MM.1S (cell line): ENCODE measurements around the gene SPRED3.

Experiments
- DNase-seq: peaks from one replicate; pipeline ENCODE4 v3.0.0-alpha.2; 2015
- H2AFZ ChIP-seq: fragments of 300-600 bp; sonication (generic); 2 replicates; pipeline ENCODE4 v1.6.0; 2016; ENCODE audit warnings: antibody characterized with exemption, low read length
- H3F3A ChIP-seq: fragments of 300-600 bp; sonication (generic); 2 replicates; pipeline ENCODE4 v1.6.1; 2016; ENCODE audit warnings: mild to moderate bottlenecking, antibody characterized with exemption, low read length, moderate library complexity, mixed read lengths; ENCODE audit not compliant: insufficient read depth
- H3K27ac ChIP-seq: fragments of 300-600 bp; sonication (generic); 2 replicates; pipeline ENCODE4 v1.5.1; 2016; ENCODE audit warnings: mild to moderate bottlenecking, low read length
- H3K27me3 ChIP-seq: fragments of 300-600 bp; sonication (generic); replicated peaks from 2 replicates; pipeline ENCODE4 v1.6.0; 2016; ENCODE audit warnings: low read length; ENCODE audit not compliant: insufficient read depth
- H3K36me3 ChIP-seq: fragments of 300-600 bp; sonication (generic); replicated peaks from 2 replicates; pipeline ENCODE4 v1.6.1; 2016; ENCODE audit warnings: mild to moderate bottlenecking, low read length, mixed read lengths; ENCODE audit not compliant: insufficient read depth
- H3K4me1 ChIP-seq: fragments of 300-600 bp; sonication (generic); 2 replicates; pipeline ENCODE4 v1.6.1; 2016; ENCODE audit warnings: low read length, mixed read lengths
- H3K4me2 ChIP-seq: fragments of 300-600 bp; sonication (generic); 2 replicates; pipeline ENCODE4 v1.6.0; 2016; ENCODE audit warnings: low read depth, low read length
- H3K4me3 ChIP-seq: fragments of 300-600 bp; sonication (generic); 2 replicates; pipeline ENCODE4 v1.5.1; 2016; ENCODE audit warnings: low read length, mixed read lengths
- H3K79me2 ChIP-seq: fragments of 300-600 bp; sonication (generic); 2 replicates; pipeline ENCODE4 v1.6.1; 2016; ENCODE audit warnings: mixed run types, low read length, mixed read lengths
- H3K9ac ChIP-seq: fragments of 300-600 bp; sonication (generic); 2 replicates; pipeline ENCODE4 v1.6.1; 2016; ENCODE audit warnings: low read length, mixed read lengths
- H3K9me2 ChIP-seq: fragments of 300-600 bp; sonication (generic); replicated peaks from 2 replicates; pipeline ENCODE4 v1.6.1; 2016; ENCODE audit warnings: mild to moderate bottlenecking, low read length, mixed read lengths; ENCODE audit not compliant: insufficient read depth
- H3K9me3 ChIP-seq: fragments of 300-600 bp; sonication (generic); replicated peaks from 2 replicates; pipeline ENCODE4 v1.6.1; 2016; ENCODE audit warnings: mild to moderate bottlenecking, low read length, mixed read lengths; ENCODE audit not compliant: insufficient read depth
- H4K20me1 ChIP-seq: fragments of 300-600 bp; sonication (generic); 2 replicates; pipeline ENCODE4 v1.6.1; 2016; ENCODE audit warnings: mild to moderate bottlenecking, low read length, moderate library complexity, mixed read lengths; ENCODE audit not compliant: insufficient read depth
- CTCF ChIP-seq: fragments of 300-600 bp; sonication (generic); IDR thresholded peaks from 2 replicates; pipeline ENCODE4 v1.5.1; 2016; ENCODE audit warnings: antibody characterized with exemption, low read length, mixed read lengths
- EZH2 ChIP-seq: fragments of 300-600 bp; sonication (generic); optimal IDR thresholded peaks from 2 replicates; pipeline ENCODE3; 2017; ENCODE audit warnings: low read depth, mild to moderate bottlenecking, antibody characterized with exemption, low read length, mixed read lengths
- EZH2phosphoT487 ChIP-seq: fragments of 300-600 bp; sonication (generic); IDR thresholded peaks from 2 replicates; pipeline ENCODE4 v1.6.1; 2018; ENCODE audit warnings: antibody characterized with exemption, low read length

The SPRED3 gene

DNA sequence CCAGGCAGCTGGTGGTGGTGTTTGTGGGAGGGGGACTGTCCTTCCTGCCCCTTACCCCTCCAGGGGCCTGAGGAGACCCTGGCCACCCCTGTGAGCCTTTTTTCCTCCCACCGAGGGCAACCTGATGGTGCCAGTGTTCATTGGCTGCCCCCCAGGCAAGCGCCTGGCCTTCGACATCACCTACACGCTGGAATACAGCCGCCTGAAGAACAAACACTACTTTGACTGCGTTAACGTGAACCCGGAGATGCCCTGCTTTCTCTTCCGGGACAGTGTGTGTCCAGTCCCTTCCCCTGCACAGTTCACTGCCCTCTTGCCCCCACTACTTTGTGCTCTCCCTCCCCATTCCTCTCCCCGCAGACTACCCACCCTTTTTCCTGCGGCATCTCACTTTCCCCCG, 21.5 kb upstream of the SPRED3 start:
- TF ChIP-seq EZH2phosphoT487 (no peak), CTCF (no peak), EZH2 (no peak)
- DNase-seq = no peak
- Histone ChIP-seq H3K27me3 (peaks cover 33% of the 10 kb centered on the region), H3K4me2 (no peak overlapping the region), H3K9me3 (no peaks in the 10 kb centered on the region), H3K4me3 (no peak overlapping the region), H3K9me2 (no peaks in the 10 kb centered on the region), H4K20me1 (no peaks in the 10 kb centered on the region), H3K36me3 (no peaks in the 10 kb centered on the region), H3K79me2 (no peaks in the 10 kb centered on the region), H2AFZ (no peak overlapping the region), H3K9ac (no peak overlapping the region), H3F3A (no peaks in the 10 kb centered on the region), H3K27ac (no peak overlapping the region), H3K4me1 (no peaks in the 10 kb centered on the region)

DNA sequence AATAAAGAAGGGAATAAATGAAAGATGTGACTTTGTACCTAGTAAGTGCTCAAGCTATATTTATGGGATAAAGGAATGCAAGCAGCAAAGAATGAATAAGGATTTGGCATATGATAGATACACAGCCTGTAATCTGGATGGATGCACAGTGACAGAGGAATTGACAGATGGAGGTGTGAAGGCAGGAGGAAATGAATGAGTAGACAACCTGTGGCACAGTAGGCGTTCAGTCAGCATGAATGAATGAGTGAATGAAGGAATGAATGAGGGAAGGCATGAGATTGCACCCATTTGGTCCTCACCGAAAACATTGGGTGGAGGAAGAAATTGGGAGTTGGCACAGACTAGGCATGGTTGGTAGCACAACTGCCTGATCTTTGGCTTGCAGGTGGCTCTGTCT, 18.9 kb upstream of the SPRED3 start:
- Histone ChIP-seq H3K9ac (no peak overlapping the region), H3K4me3 (no peak overlapping the region), H2AFZ (no peak overlapping the region), H3K4me1 (no peaks in the 10 kb centered on the region), H3K79me2 (no peaks in the 10 kb centered on the region), H3K27me3 (peaks cover 29% of the 10 kb centered on the region), H3K9me3 (no peaks in the 10 kb centered on the region), H3K27ac (no peak overlapping the region), H3K4me2 (no peak overlapping the region), H3F3A (no peaks in the 10 kb centered on the region), H4K20me1 (no peaks in the 10 kb centered on the region), H3K9me2 (no peaks in the 10 kb centered on the region), H3K36me3 (no peaks in the 10 kb centered on the region)
- DNase-seq = no peak
- no peak for TF ChIP-seq CTCF
- TF ChIP-seq EZH2 = no peak
- TF ChIP-seq EZH2phosphoT487 = no peak

DNA sequence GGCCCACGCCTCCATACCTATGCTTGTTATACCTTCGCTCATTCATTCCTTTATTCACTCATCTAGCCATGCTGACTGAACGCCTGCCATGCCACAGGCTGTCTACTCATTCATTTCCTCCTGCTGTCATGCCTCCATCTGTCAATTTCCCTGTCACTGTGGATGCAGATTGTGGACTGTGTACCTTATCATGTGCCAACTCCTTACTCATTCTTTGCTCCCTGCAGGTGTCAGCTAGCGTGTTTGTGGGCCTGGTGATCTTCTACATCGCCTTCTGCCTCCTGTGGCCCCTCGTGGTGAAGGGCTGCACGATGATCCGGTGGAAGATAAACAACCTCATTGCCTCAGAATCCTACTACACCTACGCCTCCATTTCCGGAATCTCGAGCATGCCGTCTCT, 18.2 kb upstream of the SPRED3 start:
- Histone ChIP-seq H3K4me1 (no peaks in the 10 kb centered on the region), H3K9me2 (no peaks in the 10 kb centered on the region), H4K20me1 (no peaks in the 10 kb centered on the region), H3K36me3 (no peaks in the 10 kb centered on the region), H3K9me3 (no peaks in the 10 kb centered on the region), H3K4me3 (no peak overlapping the region), H3K9ac (no peak overlapping the region), H3K27ac (no peak overlapping the region), H3K27me3 (peaks cover 22% of the 10 kb centered on the region), H3F3A (no peaks in the 10 kb centered on the region), H2AFZ (no peak overlapping the region), H3K4me2 (no peak overlapping the region), H3K79me2 (peaks cover 7% of the 10 kb centered on the region)
- no peak for DNase-seq
- TF ChIP-seq EZH2phosphoT487 = no peak
- TF ChIP-seq CTCF = no peak
- TF ChIP-seq EZH2 = no peak
